Common myeloid progenitor, CD34-positive (primary cell): ENCODE data around the gene LUC7L2.

Experiments used
- CTCF ChIA-PET: fragments of 350-600 bp; sonication (Branson Sonifier 250); formaldehyde crosslinking; loops from one replicate; lab custom pipeline; 2021; ENCODE audit warnings: antibody characterized with exemption; lab: Charles Lee
- POLR2A ChIA-PET: fragments of 350-600 bp; sonication (Branson Sonifier 250); formaldehyde crosslinking; loops from one replicate; lab custom pipeline; 2021; ENCODE audit warnings: antibody characterized with exemption; lab: Charles Lee
- DNase-seq, 3 donors: peaks; one replicate each; pipeline versions ENCODE4 v3.0.0 to v3.0.0-alpha.2; 2013
- H3K27ac ChIP-seq, 2 experiments: 1 replicate in 1 of 2; 2 replicates in 1 of 2; pipeline ENCODE4 v1.7.0; 2013; ENCODE audit warnings: inconsistent platforms in 2 of 2, low read length in 2 of 2, mild to moderate bottlenecking in 2 of 2, low read depth in 1 of 2, moderate library complexity in 1 of 2; ENCODE audit not compliant: severe bottlenecking in 2 of 2, insufficient read depth in 1 of 2, poor library complexity in 1 of 2
- H3K27me3 ChIP-seq, 5 experiments: replicated peaks in 2 of 5; 1 replicate in 3 of 5; 2 replicates in 2 of 5; pipeline versions ENCODE4 v1.6.1 to v1.7.0; 2013; ENCODE audit warnings: low read length in 4 of 5, mild to moderate bottlenecking in 2 of 5, moderate library complexity in 2 of 5, inconsistent platforms in 1 of 5; ENCODE audit not compliant: insufficient read depth in 5 of 5, control insufficient read depth in 4 of 5
- H3K36me3 ChIP-seq, 4 experiments: 1 replicate in 2 of 4; 2 replicates in 2 of 4; pipeline versions ENCODE4 v1.6.1 to v1.7.0; 2013; ENCODE audit warnings: low read length in 3 of 4, control low read depth in 1 of 4, mild to moderate bottlenecking in 1 of 4; ENCODE audit not compliant: control insufficient read depth in 4 of 4, insufficient read depth in 4 of 4
- H3K4me1 ChIP-seq, 4 experiments: 1 replicate in 3 of 4; 2 replicates in 1 of 4; pipeline versions ENCODE4 v1.6.1 to v1.7.1; 2013; ENCODE audit warnings: low read length in 3 of 4, mild to moderate bottlenecking in 3 of 4, control low read depth in 1 of 4, inconsistent platforms in 1 of 4, moderate library complexity in 1 of 4; ENCODE audit not compliant: control insufficient read depth in 4 of 4, insufficient read depth in 4 of 4; ENCODE audit errors: control extremely low read depth in 1 of 4
- H3K4me3 ChIP-seq, 7 experiments: 1 replicate in 4 of 7; 2 replicates in 3 of 7; pipeline versions ENCODE4 v1.5.1 to v1.7.0; 2013; ENCODE audit warnings: mild to moderate bottlenecking in 7 of 7, low read length in 6 of 7, moderate library complexity in 6 of 7, inconsistent platforms in 2 of 7, low read depth in 2 of 7, control low read depth in 1 of 7; ENCODE audit not compliant: insufficient read depth in 4 of 7, control insufficient read depth in 1 of 7; ENCODE audit errors: extremely low read depth in 1 of 7
- H3K9me3 ChIP-seq, 5 experiments: 1 replicate in 4 of 5; 2 replicates in 1 of 5; pipeline versions ENCODE4 v1.6.1 to v1.7.1; 2013; ENCODE audit warnings: low read length in 4 of 5, mild to moderate bottlenecking in 2 of 5, inconsistent platforms in 1 of 5, low read depth in 1 of 5, moderate library complexity in 1 of 5; ENCODE audit not compliant: control insufficient read depth in 4 of 5, insufficient read depth in 2 of 5; ENCODE audit errors: control extremely low read depth in 1 of 5
- WGBS: methylation state at CpG from one replicate; pipeline ENCODE4 v1.1.5; 2013; ENCODE audit not compliant: insufficient coverage; 5-methylcytosine and 5-hydroxymethylcytosine counted together

The LUC7L2 gene

DNA sequence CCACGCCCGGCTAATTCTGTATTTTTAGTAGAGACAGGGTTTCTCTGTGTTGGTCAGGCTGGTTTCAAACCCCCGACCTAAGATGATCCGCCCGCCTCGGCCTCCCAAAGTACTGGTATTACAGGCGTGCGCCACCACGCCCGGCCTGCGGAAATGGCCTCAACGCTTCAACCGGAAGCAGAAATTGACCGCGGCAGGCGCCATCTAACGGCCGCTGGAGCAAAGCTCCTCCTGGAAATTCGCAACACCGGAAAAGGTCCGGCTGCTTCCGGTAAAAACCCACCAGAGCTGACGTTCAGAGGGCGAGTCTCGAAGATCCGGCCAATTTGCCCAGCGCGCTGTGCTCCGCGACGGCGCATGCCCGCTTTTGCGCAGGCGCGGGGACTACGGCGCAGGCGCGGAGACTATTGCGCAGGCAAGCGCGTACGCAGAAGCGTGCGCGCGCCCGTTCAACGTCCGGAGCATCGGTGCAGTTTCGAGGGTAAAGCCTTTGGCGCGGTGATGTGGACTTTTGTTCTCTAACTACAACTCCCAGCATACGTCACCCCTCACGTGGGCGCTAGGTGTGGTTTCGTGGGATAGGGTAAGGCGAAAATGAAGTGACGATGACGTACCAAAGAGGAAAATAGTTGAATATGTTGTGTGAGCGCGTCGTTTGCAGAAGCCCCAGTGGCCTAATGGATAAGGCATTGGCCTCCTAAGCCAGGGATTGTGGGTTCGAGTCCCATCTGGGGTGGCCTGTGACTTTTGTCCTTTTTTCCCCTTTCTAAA lies 19.5 kb upstream of the LUC7L2 start:
- WGBS = 3% methylated on average over 56 of the region's 66 CpGs
- H3K9me3 ChIP-seq = peaks cover 0 to 2% (median 0%) of the 10 kb centered on the region in 5 experiments
- peaks cover 5 to 15% (median 11%) of the 10 kb centered on the region in 4 experiments for H3K4me1 ChIP-seq
- H3K36me3 ChIP-seq = peaks cover 0 to 5% (median under 1%) of the 10 kb centered on the region in 4 experiments
- peak; percentile 100 for DNase-seq
- peak overlapping the region; percentile 83 to 100 (median 98) for H3K4me3 ChIP-seq
- H3K27me3 ChIP-seq = no peaks in the 10 kb centered on the region
- ChIA-PET CTCF (interaction anchor here (1.1 to 5.1 kb wide), 2 partner anchors 18 to 47 kb away, joined by 3 to 22 read pairs; no protein-coding TSS in a partner anchor), POLR2A (interaction anchor here (0.6 to 2.5 kb wide), 3 partner anchors 19 to 281 kb away, joined by 4 to 15 read pairs (median 8); partner anchors contain the start of gene LUC7L2)
- H3K27ac ChIP-seq = peak overlapping the region; percentile 97 to 99

DNA sequence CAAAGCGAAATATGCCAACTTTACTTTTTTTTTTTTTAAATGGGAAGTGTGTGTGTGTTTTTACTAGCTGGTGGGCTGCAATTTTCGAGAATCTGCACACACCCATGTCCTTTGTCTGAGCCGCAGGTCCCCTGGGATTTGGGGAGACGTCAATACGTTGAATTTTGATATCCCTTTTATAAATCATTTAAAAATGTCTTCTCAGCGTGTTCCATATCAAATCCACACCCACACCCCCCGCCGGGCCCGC lies 19.0 kb upstream of the LUC7L2 start:
- Histone ChIP-seq H3K36me3 (peaks cover 0 to 10% (median 4%) of the 10 kb centered on the region in 4 experiments), H3K27ac (peak overlapping the region; percentile 97 to 99), H3K4me3 (peak overlapping the region; percentile 83 to 100 (median 98)), H3K4me1 (peaks cover 5 to 15% (median 11%) of the 10 kb centered on the region in 4 experiments), H3K27me3 (no peaks in the 10 kb centered on the region), H3K9me3 (peaks cover 0 to 2% (median 0%) of the 10 kb centered on the region in 5 experiments)
- 0% methylated on average over 5 of the region's 9 CpGs for WGBS
- POLR2A ChIA-PET = interaction anchor here (0.6 to 2.5 kb wide), 2 partner anchors 19 to 32 kb away, joined by 4 to 15 read pairs; partner anchors contain the start of gene LUC7L2
- DNase-seq = no peak
- CTCF ChIA-PET = interaction anchor here (5.1 kb wide), 1 partner anchor 19 kb away, joined by 22 read pairs; no protein-coding TSS in a partner anchor

DNA sequence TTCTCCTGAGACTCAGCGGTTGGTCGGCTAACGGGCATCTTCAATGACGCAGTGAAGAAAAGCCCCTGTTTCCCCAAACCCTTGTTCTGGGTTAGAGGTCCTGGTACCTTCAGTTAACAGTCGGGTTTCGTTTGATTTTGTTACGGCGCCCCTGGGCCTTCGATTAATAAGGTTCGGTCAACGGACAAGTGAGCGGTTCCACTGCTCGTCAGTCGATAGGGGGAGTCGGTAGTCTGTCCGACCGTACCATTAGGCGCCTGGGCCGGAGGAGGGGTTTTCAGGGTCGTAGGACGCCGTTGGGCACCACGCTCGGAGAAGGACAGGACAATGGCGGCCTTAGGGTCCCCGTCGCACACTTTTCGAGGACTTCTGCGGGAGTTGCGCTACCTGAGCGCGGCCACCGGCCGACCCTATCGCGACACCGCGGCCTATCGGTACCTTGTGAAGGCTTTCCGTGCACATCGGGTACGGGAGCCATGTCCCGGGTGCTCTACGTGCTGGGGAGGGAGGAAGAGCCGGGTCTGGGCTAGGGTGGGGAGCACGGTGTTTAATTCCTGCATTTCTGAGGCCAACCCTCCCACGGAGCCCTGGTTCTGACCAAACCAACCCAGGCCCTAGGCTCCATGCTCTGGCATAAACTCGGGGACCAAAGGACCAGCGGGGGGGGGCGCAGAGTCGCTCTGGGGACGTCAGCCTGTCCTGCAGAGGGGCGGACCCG lies 18.5 kb upstream of the LUC7L2 start, which contains the start of gene FMC1:
Gene FMC1 (plus strand): TSS at position 280 of the 718 bp plus-strand sequence. CDS start 48 bp downstream, at position 328.
- CTCF ChIA-PET = no interaction called here
- H3K4me1 ChIP-seq = peaks cover 5 to 15% (median 11%) of the 10 kb centered on the region in 4 experiments
- H3K4me3 ChIP-seq = peak within 1 kb of the TSS; percentile 83 to 100 (median 98)
- WGBS = 0% methylated on average over 52 of the region's 54 CpGs
- peaks cover 1 to 14% (median 5%) of the 10 kb centered on the region in 4 experiments for H3K36me3 ChIP-seq
- POLR2A ChIA-PET = interaction anchor here (0.6 to 2.5 kb wide), 2 partner anchors 18 to 32 kb away, joined by 4 to 15 read pairs; partner anchors contain the start of gene LUC7L2
- H3K9me3 ChIP-seq = peaks cover 0 to 2% (median 0%) of the 10 kb centered on the region in 5 experiments
- H3K27ac ChIP-seq = peak within 1 kb of the TSS; percentile 97 to 99
- H3K27me3 ChIP-seq = no peaks in the 10 kb centered on the region
- DNase-seq = peak; percentile 94 to 96 (median 96)

DNA sequence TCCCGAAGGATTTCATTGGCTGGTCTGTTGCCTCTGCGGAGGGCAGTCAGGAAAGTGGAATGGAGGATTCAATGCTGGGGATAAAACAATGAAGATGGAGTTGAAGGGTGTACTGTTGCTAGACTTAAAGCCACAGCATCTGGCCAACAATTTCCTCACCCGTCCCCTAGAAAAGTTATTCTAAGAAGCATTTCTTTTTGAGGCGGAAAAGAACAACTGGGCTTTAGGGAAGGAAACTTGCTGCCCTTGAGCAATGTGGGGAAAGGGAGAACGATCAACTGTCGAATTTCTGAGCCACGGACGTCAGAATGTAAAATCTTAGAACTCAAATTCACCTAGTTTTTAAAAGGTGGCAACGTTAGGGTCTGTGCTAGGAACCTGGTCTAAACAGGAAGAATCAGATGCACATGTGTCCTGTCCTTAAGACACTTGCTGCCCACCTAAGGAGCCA lies 17.9 kb upstream of the LUC7L2 start:
- Histone ChIP-seq H3K4me1 (peaks cover 5 to 15% (median 11%) of the 10 kb centered on the region in 4 experiments), H3K27ac (peak overlapping the region; percentile 97 to 99), H3K36me3 (peaks cover 6 to 18% (median 10%) of the 10 kb centered on the region in 4 experiments), H3K4me3 (peak overlapping the region; percentile 83 to 100 (median 98)), H3K27me3 (no peaks in the 10 kb centered on the region), H3K9me3 (peaks cover 0 to 2% (median 0%) of the 10 kb centered on the region in 5 experiments)
- CTCF ChIA-PET = interaction anchor here (2.6 kb wide), 1 partner anchor 12 kb away, joined by 14 read pairs; no protein-coding TSS in a partner anchor
- WGBS = 0% methylated on average over 9 of the region's 9 CpGs
- DNase-seq = no peak
- POLR2A ChIA-PET = interaction anchor here (2.5 kb wide), 1 partner anchor 18 kb away, joined by 15 read pairs; the partner anchor contains the start of gene LUC7L2

DNA sequence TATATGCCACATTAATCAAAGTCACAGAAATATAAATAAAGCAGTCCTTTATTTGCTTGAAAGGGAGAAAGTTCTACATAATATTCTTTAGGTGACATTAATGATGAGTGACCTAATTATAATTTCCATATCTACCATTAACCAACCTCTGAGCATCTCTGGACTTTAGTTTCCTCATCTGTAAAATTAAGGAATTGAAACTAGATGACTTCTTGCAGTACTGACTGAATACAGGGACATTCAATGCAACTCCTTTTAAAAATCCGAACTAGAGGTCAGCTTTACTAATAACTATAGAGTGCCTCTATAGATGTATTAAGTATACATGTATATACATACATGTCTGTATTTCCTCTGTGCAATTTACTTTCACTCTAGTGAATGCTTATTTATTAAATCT lies 14.7 kb upstream of the LUC7L2 start:
- CTCF ChIA-PET = interaction anchor here (0.8 kb wide), 1 partner anchor 13 kb away, joined by 3 read pairs; no protein-coding TSS in a partner anchor
- DNase-seq = no peak
- WGBS = no CpG with 5 or more reads among the region's 1 CpG
- no peaks in the 10 kb centered on the region for H3K27me3 ChIP-seq
- no peaks in the 10 kb centered on the region for H3K9me3 ChIP-seq
- H3K27ac ChIP-seq = no peak overlapping the region
- peaks cover 9 to 28% (median 16%) of the 10 kb centered on the region in 4 experiments for H3K36me3 ChIP-seq
- H3K4me3 ChIP-seq = no peak overlapping the region
- H3K4me1 ChIP-seq = peaks cover 5 to 15% (median 11%) of the 10 kb centered on the region in 4 experiments
- POLR2A ChIA-PET = no interaction called here

DNA sequence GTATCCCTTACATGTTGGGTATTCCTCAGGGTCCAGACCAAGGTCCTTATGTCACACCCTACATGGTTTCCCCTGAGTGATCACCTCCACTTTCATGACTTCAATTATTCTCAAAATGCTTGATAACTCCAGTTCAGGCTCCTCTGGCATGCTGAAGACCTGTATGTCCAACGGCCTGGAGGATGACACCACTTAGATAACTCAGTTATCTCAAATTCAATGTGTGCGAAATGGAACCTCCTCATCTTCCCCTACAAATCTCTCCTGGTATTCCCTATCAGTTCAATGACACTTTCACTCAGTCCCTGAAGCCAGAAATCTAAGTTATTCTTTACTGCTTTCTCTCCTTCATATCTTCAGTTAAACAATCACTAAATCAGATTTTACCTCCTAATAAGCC lies 8.7 kb upstream of the LUC7L2 start:
- no peak overlapping the region for H3K27ac ChIP-seq
- H3K4me1 ChIP-seq = peaks cover 0 to 6% (median 0%) of the 10 kb centered on the region in 4 experiments
- WGBS = 95% methylated on average over 2 of the region's 2 CpGs
- H3K36me3 ChIP-seq = peaks cover 11 to 36% (median 17%) of the 10 kb centered on the region in 4 experiments
- no peaks in the 10 kb centered on the region for H3K27me3 ChIP-seq
- ChIA-PET POLR2A (interaction anchor here (1.0 kb wide), 1 partner anchor 9 kb away, joined by 3 read pairs; the partner anchor contains the start of gene LUC7L2), CTCF (interaction anchor here (5.7 kb wide), 1 partner anchor 8 kb away, joined by 14 read pairs; no protein-coding TSS in a partner anchor)
- no peak for DNase-seq
- no peaks in the 10 kb centered on the region for H3K9me3 ChIP-seq
- no peak overlapping the region for H3K4me3 ChIP-seq
